Measurements from ENCODE around the gene GCSH.

The GCSH gene

DNA sequence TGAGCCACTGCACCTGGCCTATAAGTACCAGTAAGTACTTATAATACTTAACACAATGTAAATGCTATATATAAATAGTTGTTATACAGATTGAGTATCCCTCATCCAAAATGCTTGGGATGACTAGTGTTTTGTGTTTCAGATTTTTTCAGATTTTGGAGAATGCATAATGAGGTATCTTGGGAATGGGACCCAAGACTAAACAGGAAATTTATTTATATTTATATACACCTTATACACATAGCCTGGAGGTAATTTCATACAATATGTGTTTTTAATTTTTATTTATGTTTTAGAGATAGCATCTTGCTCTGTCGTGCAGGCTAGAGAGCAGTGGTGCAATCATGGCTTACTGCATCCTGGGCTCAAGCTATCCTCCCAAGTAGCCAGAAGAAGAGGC, 9.8 kb upstream of the GCSH start:
- no peak for DNase-seq (ENCODE audit: low read depth in 2 of 2)

DNA sequence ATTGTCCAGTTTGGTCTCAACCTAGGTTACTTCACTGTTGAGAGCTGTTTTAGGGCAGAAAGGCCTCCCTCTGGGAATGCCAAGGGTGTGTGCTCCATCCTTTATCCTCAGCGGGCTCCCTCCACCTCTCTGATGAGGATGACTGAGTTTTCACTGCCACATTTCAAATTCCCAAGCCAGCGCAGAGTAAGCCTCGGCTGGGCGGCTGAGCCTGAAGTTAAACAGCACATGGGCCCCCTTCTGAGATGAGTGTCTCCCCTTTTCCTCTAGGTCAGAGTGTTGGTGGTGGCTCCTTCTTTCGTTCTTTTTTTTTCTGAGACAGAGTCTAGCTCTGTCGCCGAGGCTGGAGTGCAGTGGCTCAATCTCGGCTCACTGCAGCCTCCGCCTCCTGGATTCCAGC, 5.5 kb upstream of the GCSH start:
- no peak for DNase-seq (ENCODE audit: low read depth in 2 of 2)

DNA sequence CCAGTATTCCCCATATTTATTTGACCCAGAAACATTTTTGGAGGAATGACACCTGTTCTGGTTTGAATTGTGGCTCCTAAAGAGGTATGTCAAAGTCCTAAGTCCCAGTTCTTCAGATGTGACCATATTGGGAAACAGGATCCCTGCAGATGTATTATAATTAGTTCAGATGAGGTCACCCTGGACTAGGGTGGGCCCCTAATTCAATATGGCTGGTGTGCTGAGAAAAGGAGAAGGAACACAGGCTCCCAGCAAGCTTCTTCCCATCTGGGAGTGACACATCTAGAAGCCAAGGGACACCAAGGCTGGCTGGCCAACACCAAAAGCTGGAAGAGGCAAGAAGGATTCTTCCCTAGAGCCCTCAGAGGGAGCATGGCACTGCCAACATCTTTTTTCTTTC, 3.8 kb upstream of the GCSH start:
- no peak for DNase-seq (ENCODE audit: low read depth in 2 of 2)

GRCh38 chr16:81097230-81097629, 1.0 kb upstream of the GCSH start:
- DNase-seq (ENCODE audit: low read depth in 2 of 2): no peak

GRCh38 chr16:81096715-81097208, 567 bp upstream of the GCSH start:
- no peak for DNase-seq (ENCODE audit: low read depth in 2 of 2)

DNA sequence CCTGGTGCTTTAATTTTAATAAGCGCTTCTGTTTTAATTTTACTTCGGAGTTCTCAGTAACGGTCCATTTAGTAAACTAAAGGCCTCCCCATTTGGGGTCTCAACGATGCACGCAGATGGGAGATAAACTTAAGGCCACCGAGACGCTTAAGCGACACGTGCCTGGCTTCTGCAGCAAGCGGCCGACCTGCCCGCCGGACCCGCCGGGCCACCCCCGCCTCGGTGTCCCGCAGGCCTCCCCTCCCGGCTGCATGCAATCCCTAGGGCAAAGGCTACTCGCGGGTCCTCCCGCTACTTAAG, 592 bp downstream of the GCSH start:
- DNase-seq (ENCODE audit: low read depth in 2 of 2): no peak

GRCh38 chr16:81094771-81095251, 1.4 kb downstream of the GCSH start:
- no peak for DNase-seq (ENCODE audit: low read depth in 2 of 2)

- no peak for DNase-seq (ENCODE audit: low read depth in 2 of 2)
These were observed 7.4 kb downstream of the GCSH start for GRCh38 chr16:81088836-81089235.

DNA sequence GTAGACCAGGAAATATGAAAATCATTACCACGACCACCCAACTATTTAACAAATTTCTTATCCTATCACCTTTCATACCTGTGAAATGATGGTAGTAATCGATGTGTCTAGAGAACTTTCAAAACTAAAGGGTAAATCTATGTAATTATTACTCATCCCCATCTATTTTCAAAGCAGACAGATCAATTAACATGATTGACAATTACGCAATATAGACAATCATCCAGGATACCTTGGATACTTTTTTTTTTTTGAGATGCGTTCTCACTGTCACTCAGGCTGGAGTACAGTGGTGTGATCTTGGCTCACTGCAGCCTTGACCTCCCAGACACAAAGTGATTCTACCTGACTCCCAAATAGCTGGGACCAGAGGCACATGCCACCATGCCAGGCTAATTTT, 15.2 kb downstream of the GCSH start:
- DNase-seq (ENCODE audit: low read depth in 2 of 2): no peak

- no peak for DNase-seq (ENCODE audit: low read depth in 2 of 2)
These were observed 16.0 kb downstream of the GCSH start for GRCh38 chr16:81080233-81080632.

DNA sequence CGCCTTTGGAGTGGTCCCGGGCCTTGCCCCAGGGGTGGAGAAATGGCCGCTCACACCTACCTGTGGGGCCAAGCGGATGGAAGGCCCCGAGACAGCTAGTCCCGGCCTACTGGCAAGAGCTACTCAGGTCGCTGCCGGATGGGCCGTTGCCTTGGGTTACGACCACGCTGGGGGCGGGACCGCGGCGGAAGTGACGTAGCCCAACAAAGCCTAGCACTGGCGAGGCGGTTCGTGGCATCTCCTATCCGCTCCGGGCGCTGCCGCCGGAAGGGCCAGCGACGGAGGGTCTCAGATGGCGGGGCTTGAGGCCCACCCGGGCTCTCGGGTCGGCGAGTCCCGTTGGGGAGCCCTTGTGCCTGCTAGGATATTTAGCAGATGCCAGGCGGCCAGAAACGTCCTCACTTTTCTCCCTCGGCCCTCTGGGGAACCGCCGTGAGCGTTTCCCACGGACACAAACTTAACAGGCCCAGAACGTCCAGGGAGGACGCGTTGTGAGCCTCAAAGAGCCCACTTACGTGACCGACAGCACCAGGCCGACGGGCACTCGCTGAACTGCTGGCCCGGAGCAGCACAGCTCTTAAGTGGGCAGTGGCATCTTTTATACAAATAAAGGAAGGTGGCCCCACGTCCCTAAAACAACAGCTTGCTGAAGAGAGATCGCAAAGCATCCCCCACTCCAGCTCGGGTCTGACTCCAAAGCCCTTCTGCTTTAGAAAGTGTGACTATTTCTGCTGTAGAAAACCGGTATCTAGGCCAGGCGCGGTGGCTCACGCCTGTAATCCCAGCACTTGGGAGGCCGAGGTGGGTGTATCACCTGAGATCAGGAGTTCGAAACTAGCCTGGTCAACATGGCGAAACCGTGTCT, 18.9 kb downstream of the GCSH start, which contains the start of gene C16orf46:
Gene C16orf46 (minus strand): TSS at position 163 of the 865 bp plus-strand sequence. CDS start 13,283 bp downstream, outside the sequence.
- DNase-seq (ENCODE audit: low read depth in 2 of 2): peak; percentile 95 to 96

- peak; percentile 83 to 87 for DNase-seq (ENCODE audit: low read depth in 2 of 2)
These were observed 19.6 kb downstream of the GCSH start for GRCh38 chr16:81076566-81077075.

- no peak for DNase-seq (ENCODE audit: low read depth in 2 of 2)
These were observed 22.4 kb downstream of the GCSH start for GRCh38 chr16:81073560-81074330.

GRCh38 chr16:81071805-81072204, 24.4 kb downstream of the GCSH start:
- DNase-seq (ENCODE audit: low read depth in 2 of 2): no peak

DNA sequence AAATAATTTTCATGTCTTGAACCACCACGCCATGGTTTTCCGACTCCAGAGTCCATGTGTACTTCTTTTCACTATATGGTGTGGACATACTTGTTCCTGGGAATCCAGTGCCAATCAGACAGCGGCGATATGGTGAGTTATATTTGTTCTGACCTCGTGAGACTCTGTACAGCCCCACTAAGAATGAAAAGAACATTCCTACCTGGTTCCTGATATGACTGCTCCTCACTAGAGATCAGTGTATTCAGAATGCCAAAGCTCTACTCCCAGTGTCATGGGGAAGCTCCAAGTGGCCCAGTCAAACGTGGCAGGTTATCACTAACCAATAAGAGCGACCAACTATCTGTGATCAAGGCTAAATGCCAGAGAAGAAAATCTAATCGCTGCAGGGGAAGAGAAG, 25.2 kb downstream of the GCSH start:
- DNase-seq (ENCODE audit: low read depth in 2 of 2): no peak

DNA sequence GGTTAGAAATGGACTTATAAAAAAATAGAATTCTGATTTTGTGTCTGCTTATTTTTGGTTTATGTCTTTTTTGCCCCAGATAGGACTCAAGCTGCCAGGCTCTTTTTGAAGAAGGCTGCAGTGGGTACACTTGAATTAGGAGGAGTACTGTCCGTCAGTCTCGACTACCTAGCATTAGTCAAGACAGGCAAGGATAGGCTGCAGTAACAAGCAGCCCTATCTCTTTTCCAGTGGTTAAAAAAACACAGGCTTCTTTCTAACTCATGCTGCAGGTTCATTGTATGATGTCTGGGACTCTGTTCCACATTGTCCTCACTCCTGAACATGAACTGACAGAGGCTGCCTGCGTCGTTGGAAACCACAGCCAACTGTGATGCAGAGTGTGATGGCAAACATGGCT, 27.1 kb downstream of the GCSH start:
- DNase-seq (ENCODE audit: low read depth in 2 of 2): no peak

GRCh38 chr16:81067166-81067565, 29.0 kb downstream of the GCSH start:
- no peak for DNase-seq (ENCODE audit: low read depth in 2 of 2)

DNA sequence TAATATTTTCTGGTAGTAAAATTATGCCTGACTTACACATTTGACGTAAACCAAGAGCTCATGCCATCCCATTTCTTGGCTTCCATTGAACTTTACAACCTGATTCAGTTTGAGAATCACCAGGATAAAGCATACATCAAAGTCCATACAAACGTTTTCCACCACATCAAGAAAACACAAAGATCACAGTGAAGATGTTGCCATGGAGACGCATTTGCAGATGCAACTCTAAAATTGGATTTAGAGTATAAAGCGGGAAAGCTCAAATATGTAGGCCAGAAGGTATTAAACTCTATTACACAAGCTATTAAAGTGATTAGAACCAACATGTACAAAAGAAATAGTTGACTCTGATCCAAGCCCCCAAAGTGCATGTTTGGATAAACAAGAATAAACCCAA, 29.5 kb downstream of the GCSH start:
- no peak for DNase-seq (ENCODE audit: low read depth in 2 of 2)

- DNase-seq (ENCODE audit: low read depth in 2 of 2): no peak
These were observed 34.2 kb downstream of the GCSH start for GRCh38 chr16:81061871-81062608.

DNA sequence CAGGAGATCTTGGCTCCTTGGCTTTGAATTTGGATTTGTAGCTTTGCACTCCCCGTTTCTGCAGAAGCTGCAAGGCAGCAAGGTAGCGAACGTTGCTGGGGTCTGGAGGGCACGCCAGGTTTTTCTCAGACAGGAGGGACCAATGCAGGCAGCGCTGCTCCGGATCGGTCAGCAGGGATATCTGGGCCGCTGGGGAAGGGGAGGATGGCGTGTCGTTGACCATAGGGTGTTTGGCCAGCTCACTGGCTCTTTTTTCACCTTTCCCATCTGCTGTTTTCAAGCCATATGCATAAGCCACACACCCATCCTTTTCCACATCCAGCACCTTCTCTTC, 34.9 kb downstream of the GCSH start:
- no peak for DNase-seq (ENCODE audit: low read depth in 2 of 2)

GRCh38 chr16:81060576-81061306, 35.5 kb downstream of the GCSH start:
- DNase-seq (ENCODE audit: low read depth in 2 of 2): no peak

Measured in stimulated activated CD4-positive, alpha-beta T cell treated with anti-CD3 and anti-CD28 coated beads, Interleukin-15, amount 100 ng/mL, for 48 hours (primary cell).